HUDEP-2 (cell line): ENCODE results near the gene TXNDC5.
A peak's percentile ranks its signal among the peaks of the same experiment; 100 is the strongest.
"Not testable (repeated sequence)": the region's sequence is repeated elsewhere in the genome, so short reads cannot be mapped to it uniquely, and the experiment has no call there.

Experiments used
- DNase-seq, 76 experiments: peaks; one replicate each; lab custom pipeline; 2025; ENCODE audit not compliant: unreplicated experiment in 76 of 76; lab: John Stamatoyannopoulos, UW

The TXNDC5 gene

DNA sequence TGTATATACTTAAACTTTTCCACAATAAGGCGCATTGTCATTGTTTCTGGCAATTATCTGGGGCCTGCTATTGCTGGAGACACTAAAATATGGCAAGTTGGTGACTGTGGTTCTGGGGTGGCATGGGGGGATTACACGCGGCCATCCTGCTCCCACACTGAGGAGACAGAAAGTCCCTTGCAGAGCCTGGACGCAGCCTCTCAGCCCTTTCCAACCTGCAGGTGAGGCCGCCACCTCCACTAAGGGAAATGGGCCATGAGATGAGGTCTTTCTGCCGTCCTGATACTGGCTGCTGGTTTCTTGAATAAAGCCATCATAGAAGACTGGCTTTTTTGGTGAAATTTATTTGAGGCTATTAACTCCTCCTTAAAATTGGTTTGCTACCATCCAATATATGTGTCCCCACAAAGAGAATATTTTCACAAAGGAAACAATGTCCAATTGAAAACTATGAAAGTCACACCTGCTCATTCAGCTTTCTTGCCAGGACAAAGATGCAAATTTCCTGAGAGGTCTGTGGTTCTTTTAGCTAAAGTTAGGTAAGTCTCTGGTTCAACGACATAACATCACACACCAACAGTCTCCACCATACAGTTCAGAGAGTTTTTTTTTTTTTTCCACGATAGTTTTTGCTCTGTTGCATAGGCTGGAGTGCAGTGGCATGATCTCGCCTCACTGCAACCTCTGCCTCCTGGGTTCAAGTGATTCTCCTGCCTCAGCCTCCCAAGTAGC is 13.0 kb downstream of the TXNDC5 start:
- DNase-seq: no peak

GRCh38 chr6:7896465-7896987 is 14.1 kb downstream of the TXNDC5 start:
- no peak for DNase-seq

DNA sequence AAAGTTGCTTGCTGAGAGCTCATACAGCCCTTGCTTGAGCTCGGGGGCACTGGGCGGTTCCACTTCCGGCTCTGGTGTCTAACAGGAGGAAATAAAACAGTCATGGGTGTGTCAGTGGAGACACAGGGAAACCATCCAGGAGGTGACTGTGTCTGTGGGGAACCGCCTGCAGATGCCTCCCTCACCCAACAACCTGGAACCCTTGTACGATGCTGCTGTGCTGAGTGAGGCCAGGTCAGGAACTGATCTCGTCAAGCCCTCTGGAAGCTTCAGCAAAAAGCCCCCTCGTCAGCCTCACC is 15.5 kb downstream of the TXNDC5 start:
- peak in 1 of 76 experiments; percentile 25 for DNase-seq

DNA sequence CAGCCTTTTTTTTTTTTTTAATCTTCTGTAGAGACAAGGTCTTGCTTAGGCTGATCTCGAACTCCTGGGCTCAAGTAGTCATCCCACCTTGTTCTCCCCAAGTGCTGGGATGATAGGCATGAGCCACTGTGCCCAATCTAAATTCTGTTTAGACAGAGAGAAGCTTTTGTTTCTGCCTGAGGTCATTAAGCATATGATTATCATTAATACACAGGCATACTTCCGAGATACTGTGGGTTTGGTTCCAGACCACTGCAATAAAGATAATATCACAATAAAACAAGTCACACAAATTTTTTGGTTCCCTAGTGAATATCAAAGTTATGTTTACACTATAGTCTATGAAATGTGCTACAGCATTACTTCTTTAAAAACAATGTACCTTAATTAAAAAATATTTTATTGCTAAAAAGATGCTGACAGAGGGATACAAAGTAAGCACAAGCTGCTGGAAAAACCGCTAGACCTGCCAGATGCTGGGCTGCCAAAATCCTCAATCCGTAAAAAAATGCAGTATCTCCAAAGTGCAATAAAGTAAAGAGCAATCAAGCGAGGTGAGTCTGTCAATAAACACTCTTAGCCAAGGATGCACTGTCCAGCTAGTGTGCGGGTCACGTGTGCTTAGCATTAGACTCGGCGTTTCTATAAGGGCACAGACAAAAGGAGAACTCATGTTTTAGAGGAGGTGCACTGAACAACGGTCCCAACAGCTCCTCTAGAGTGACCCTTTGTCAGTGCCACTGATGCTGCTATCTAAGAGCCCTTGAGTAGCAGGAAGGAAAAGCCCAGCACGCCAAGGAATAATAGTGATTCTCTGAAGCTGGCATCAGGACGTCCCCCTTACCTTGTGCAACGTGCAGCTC is 16.1 kb downstream of the TXNDC5 start:
- no peak for DNase-seq

- DNase-seq: no peak
These were observed 17.2 kb downstream of the TXNDC5 start for GRCh38 chr6:7893342-7893741.

DNA sequence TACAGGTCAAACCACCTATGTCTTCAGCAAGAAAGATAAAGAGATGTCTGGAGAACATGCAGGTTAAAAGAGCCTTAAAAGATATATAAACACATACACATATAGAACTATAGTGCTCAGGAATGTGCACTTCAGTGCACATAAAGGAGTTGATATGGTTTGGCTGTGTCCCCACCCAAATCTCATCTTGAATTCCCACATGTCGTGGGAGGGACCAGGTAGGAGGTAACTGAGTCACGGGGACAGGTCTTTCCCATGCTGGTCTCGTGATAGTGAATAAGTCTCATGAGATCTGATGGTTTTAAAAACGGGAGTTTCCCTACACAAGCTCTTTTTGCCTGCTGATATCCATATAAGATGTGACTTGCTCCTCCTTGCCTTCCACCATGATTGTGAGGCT is 18.2 kb downstream of the TXNDC5 start:
- DNase-seq: not testable (repeated sequence)

DNA sequence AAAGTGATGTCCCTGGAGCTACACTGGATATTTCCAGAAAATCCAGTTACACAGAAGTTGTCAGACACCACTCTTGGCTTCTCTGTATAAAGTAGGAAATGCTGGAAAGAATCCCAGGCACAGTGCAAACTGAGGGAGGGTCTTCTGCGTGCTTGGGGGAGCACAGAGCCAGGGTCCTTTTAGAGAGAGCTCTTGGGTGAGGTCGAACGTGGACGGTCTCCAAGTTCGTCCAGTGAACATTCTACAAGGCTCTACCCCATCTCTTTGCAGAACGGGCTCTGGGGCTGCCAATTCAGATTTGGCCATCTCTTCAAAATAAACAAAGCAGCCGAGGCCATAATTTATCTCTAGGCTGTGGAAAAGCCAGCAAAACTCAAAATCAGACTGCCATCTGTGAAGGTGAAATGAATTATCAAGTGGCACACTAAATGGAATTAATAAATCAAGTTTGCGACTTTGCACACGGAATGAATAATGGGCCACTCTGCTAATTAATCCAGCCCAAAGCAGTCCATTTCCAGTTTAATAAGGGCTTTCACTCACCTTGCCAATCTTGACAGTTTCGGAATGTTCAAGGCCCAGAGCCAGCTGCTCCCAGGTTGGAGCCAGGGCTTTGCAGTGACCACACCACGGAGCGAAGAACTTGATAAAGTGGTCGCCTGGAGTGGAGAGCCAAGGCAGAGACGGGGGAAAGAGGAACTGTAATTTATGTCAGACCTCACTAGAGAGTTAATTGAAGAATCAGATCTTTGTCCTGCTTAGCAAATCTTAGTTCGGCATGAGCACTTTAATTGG is 19.3 kb downstream of the TXNDC5 start:
- DNase-seq: no peak

DNA sequence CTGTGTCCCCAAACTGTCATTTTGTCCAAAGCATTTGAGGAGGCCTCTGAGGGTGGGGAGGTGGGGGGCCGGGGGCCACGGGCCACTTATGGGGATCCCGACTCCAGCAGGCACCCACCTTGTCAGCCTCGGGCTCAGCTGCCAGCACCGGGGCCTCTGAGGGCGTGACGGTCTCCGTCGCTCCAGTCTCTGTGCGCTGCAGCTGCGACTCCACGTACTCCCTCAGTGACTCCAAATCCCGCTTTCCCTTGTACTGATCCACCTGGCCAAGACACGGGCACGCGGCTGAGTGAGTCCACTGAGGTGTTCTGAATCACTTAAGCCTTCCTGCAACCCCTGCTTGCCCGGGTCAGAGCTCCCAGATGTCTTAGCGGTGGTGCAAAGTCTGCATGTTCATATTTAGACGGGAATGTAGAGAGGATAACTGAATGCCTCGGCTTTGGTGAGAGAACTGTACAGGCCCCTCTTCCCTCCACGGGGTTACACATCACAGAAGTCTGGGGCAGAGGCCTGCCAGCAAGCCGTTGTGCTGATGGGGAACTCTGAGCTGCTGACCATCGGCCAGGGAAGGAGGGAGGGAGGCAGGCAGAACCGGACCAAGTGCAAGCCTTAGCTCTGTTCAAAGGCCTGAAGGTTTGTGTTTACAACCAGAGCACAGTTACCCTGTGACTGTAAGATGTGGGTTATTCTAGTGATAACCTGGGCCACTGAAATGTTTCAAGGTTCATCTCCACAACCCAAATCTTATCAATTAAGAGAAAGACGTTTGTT is 21.8 kb downstream of the TXNDC5 start:
- DNase-seq: no peak

DNA sequence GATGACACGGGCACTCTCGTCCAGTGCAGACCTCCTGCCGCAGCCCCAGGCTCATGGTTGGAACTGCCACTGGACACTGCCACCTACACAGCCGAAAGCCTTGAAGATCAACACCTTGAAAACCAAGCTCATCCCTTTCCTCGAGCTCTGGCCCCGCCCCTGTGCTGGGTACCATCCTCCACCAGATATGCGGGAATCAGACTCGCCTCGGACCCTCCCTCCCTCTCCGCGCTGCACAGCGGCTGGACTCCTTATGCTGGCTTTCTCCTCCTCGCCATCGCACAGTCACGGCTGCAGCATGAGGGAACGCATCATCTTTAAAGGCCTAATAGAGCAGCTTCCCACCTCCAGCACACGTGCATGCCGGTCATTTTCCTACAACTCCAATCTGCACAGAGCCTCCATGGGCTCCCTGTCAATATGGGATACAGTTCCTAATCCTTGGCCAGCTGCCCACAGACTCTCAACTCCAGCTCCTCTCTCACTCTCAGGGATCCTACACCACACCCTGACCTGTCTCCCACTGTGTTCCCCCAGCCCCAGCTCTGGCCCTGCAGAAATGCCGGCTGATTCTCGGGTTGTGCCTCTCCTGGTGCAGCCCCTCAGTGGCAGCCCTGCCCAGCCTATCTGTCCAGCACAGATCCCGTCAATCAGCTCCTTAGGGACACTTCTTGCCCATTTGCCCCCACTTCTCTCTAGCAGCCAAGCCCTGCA is 23.2 kb downstream of the TXNDC5 start:
- DNase-seq: no peak

- no peak for DNase-seq
These were observed 24.5 kb downstream of the TXNDC5 start for GRCh38 chr6:7886132-7886531.

- DNase-seq: no peak
These were observed 27.2 kb downstream of the TXNDC5 start for GRCh38 chr6:7883381-7883780.

GRCh38 chr6:7882505-7883257 is 27.9 kb downstream of the TXNDC5 start:
- DNase-seq: no peak

- DNase-seq: no peak
These were observed 28.7 kb downstream of the TXNDC5 start for GRCh38 chr6:7881765-7882500.

- no peak for DNase-seq
These were observed 29.9 kb downstream of the TXNDC5 start for GRCh38 chr6:7880718-7881107.

GRCh38 chr6:7879980-7880717 is 30.4 kb downstream of the TXNDC5 start:
- no peak for DNase-seq

DNA sequence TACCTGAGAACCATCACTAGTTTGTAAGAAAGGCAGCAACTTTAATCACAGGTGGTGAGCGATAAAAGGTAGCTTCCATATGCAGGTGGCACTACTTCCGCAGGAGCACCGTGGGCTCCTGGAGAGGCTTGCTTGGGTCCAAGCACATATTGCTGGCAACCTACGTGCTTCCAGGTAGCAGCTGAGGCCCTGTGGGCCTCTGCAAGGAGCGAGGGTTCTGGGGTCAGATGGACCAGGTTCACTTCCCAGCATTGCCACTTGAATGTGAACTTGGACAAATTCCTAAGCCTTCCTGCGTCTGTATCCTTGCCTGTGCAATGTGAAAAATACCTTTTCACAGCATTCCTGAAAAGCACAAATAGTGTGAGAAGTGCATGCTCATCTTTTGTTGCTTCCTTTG is 31.0 kb downstream of the TXNDC5 start:
- DNase-seq: no peak

- DNase-seq: no peak
These were observed 31.5 kb downstream of the TXNDC5 start for GRCh38 chr6:7879043-7879442.
